GM20431 (cell line): ENCODE measurements around the gene BEST4.
"Not testable (repeated sequence)": the region's sequence is repeated elsewhere in the genome, so short reads cannot be mapped to it uniquely, and the experiment has no call there.

Experiments used
- in situ Hi-C: fragments of 300-500 bp; cut with MseI, MboI; formaldehyde crosslinking; loops from one replicate; pipeline ENCODE4 v1.15.0; 2020; ENCODE audit warnings: low sequenced_read_pairs; ENCODE audit not compliant: unreplicated experiment

BEST4 gene

DNA sequence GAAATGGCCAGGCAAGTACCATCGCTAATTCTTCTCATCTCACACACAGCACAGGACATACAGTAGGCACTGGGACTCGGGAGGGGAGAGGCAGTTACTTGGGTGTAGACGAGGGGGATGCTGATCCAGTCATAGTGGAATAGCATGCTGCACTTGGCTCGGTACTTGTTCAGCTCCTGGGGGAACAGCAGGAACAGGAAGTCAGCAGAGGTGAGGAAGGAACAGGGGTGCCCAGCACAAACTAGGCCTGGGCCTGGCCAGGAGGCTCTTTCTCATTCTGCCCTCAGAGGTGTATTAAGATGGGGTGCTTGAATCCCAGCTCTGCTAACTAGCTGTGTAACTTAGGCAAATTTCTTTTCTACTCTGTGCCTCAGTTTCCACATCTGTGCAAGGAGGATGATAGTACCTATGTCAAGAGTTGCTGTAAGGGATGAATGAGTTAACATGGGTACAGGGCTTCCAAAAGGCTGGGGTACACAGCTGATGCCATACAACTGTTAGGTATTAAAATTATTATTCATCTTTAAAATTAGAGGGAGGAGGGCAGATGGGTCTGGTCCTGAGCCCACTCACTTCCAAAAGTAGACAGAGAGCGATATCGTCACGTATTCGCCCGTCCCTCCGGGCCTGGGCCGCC lies 2.4 kb downstream of the BEST4 start:
- in situ Hi-C loops, result no loop called here

DNA sequence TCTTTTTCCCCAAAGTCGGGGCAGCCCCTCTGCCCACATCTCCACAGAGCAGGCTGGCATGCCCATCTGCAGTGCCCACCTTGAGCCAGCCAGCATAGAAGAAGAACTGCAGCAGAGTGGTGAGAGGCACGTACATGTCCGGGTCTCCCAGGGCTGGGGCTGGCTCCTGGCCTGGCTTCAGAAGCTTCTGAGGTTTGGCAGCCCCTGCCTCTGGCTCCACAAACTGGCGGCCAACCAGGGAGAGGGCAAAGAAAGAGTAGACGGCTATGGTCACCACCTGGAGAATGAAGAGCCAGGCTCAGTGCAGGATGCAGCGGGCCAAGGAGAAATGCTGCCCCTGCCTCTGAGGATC lies 3.0 kb downstream of the BEST4 start:
- in situ Hi-C loops, result no loop called here

DNA sequence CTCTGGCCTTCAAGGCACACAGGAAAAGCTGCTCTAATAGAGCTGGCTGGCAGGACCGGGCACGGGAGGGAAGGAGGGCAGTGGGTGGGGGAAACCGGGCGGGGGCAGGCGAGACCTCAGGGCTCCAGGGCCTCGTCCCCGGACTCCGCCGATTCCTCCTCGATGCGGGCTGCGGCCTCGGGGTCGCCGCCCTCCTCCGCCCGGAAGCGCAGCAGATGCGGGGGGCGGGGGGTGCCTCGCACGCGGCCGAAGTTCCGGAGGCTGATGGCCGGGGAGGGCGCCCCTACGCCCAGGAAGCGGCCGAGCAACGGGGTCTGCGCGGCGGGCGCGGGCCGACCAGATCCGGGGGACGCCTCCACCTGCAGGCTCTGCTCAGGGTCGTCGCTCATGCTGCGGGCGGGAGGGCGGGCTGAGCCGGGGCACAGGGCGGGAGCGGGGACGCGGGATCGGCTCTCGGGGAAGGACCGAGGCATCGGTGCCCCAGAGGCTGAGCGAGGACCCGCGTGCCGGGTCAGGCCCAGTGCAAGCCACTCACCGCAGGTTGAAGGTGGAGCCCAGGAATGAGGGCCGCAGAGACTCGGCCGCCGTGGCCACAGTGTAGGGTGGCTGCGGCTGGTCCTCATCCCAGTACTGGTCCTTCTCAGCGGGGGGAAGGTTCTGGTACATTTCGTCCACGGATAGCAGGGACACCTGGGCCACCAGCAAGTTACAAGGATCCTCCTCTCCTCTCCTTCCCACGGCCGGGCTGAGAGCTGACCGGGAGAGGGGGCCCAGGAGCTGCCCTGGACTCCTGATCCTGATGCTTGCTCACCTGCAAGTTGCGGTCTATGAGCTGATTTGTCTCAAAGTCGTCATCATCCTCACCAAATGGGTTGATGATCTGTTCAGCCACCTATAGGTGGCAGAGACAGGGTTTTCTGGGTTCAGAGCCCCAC lies 3.6 kb downstream of the BEST4 start:
- in situ Hi-C loops, result no loop called here

DNA sequence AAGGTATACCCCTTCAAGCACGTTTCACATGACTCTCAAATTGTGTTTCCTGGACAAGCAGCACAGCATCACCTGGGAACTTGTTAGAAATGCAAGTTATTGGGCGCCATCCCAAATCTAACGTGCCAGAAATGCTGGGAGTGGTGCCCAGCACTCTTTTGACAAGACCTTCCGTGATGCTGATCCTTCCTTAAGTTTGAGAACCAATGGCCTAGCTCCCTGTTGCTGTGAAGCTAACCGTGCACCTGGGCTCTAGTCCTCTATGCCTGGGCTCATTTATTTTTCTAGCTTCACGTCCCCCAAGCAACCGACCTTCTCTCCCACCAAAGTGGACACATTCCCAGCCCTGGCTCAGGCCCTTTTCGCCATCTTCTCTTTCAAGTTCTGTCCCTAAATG lies 4.3 kb downstream of the BEST4 start:
- in situ Hi-C loops, result no loop called here

DNA sequence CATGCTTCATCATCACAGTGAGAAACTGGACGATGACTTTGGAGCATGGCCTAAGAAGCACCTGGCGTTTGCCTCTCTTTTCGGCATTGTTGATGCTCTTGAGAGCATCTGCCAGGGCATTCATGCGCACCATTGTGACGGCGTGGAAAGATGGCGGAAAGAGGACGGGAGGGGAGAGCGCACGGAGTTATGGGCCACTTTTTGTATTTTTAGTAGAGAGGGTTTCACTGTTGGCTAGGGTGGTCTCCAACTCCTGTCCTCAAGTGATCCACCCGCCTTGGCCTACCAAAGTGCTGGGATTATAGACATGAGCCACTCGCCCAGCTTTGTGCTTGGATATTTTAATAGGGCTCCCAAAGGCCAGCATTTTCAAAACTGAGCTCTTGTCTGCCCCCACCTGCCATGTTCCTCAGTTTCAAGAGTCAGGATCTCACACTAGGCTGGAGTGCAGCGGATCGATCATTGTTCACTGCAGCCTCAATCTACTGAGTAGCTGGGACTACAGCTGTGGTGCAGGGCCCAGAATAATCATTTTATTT lies 7.3 kb downstream of the BEST4 start:
- in situ Hi-C loops, result no loop called here

DNA sequence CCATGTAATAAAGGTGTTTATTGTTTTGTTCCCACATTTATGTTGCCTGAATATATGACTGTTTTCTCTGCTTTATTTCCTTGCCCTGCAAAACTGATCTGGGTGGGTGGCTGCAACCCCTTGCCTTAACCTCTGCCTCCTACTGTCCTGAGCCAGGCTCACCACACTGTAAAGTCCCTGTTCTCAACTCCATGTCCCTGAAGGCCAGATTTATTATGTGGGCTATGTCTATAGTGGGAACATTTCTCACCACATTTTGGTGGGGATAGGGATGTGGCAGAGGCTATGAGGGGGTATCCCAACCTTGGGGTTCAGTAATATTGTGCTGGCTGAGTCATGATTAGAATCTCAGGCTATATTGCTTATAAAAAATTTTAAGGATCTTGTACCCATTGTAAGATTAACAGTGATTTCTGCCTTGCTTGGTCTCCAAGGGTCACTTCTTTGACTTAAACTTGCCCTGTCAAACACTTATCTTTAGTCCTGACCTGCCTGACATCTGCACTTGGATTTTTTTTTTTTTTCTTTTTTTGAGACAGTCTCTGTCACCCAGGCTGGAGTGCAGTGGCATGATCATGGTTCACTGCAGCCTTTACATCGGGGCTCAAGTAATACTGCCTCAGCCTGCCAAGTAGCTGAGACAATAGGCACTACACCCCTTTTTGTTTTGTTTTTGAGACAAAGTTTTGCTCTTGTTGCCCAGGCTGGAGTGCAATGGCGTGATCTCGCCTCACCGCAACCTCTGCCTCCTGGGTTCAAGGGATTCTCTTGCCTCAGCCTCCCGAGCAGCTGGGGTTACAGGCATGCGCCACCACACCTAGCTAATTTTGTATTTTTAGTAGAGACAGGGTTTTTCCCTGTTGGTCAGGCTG lies 9.0 kb downstream of the BEST4 start:
- in situ Hi-C loops, result no loop called here

DNA sequence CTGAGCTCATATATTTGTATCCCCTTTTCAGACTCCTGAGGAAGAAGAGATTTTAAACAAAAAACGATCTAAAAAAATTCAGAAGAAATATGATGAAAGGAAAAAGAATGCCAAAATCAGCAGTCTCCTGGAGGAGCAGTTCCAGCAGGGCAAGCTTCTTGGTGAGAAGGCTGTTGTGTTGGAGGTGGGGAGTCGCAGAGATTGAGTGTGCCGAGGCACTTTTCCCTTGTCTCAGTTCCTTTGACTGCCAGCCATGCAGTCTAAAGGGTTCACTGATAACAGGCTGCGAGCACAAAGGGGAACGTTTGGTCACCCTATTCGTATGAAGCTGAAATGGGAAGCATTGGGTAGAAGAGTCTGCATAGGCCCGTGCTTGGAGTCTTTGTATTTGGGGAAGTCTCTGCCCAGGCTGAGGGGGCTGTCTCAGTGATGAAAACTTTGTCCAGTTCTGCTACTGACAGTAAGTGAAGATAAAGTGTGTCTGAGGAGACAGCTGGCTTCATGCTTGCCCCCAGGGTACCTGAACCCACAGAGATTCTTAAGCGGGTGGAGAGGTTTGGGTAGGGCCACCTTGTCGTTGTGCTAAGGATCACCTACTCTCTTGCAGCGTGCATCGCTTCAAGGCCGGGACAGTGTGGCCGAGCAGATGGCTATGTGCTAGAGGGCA lies 9.9 kb downstream of the BEST4 start:
- in situ Hi-C loops, result no loop called here

DNA sequence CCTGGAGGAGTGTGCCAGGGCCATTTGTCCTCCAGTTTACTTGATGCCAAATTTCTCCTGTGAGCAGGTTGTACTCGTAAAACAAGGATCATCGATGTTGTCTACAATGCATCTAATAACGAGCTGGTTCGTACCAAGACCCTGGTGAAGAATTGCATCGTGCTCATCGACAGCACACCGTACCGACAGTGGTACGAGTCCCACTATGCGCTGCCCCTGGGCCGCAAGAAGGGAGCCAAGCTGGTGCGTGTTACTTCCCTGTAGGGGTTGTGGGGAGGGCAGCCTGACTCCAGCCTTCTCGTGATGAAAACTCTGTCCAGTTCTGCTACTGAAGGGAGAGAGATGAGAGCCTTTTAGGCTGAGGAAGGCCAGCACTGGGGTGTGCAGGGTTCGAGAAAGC lies 10.4 kb downstream of the BEST4 start:
- in situ Hi-C loops, result no loop called here

DNA sequence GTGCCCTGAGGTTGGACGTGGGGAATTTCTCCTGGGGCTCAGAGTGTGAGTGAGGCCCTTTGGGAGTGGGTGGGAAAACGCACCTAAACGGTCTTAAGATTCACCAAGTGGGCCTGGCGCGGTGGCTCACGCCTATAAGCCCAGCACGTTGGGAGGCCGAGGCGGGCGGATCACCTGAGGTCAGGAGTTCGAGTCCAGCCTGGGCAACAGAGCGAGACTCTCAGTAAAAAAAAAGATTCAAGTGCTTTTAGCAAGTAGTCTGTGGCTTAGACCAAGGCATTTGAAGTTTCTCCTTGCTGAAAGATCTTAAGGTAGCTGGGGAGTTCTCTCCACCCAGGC lies 11.3 kb downstream of the BEST4 start:
- in situ Hi-C loops, result no loop called here

DNA sequence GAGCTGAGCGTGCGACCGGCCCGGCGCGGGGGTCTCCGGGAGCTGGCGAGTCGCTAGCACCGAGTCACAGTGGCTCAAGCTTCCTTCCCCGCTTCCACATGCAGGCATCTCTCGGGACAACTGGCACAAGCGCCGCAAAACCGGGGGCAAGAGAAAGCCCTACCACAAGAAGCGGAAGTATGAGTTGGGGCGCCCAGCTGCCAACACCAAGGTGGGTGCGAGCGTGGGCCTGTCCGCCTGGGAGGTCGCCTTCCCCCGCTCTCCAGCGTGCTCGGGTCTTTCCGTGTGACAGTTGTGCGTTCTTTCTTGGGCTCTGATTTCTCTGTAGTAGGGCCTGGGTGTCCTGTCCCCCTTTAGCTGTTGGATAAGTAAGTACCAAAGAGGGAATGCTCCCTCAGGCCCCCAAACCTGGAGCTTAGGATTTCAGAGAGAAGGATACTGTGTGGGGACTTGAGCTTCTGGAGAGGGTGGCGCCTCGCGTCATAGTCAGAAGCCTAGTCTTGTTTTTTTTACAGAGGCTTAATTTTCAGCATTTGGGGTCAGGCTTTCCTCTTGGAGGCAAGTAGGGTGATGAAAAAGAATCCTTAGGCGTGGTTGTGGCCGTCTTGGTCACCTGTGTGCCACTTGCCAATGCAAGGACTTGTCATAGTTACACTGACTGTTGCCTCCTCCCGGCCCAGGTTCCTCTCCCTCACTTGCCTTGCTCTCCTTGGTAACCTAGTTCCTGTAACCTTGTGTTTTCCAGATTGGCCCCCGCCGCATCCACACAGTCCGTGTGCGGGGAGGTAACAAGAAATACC lies 11.8 kb downstream of the BEST4 start:
- in situ Hi-C loops, result no loop called here

DNA sequence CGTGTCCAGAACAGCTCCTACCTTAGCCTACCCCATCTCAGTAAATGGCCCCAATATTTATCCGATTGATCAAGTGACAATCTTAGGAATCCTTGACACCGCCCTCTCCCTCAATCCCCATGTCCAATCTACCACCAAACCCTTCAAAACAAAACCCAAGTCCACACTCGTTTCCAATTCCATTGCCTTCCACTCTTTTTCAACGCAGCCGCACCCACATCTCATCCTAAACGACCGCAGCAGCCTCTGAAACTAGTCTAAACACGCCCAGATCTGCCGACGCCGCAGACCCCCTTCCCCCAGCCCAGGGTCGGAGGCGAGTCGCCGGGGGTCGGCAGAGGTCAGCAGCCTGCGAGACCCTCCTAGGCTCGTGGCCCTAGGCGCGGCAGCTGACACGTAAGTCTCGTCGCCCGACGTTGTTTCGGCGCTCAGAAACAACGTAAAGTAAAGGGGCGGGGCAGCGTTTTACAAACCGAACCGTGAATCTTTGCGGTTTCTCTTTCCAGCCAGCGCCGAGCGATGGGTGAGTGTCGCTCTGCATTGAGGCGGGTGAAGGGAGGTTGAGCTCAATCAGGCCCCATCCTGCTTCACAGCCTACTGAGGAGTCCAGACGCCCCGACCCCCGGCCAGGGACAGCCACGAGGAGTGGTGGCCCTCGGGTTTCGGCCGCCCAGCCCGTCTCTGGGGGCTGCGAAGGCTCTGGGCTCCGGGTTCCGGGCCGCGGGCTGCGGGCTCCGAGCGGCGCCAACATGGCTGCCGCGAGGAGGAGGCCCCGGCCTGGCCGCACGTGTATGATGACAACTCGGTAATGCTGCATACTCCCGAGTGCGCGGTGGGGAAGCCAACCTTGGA lies 12.7 kb downstream of the BEST4 start, which contains the start of gene RPS8:
RPS8 (plus strand) TSS at position 463 of the 852 bp plus-strand sequence; CDS start at position 520, 57 bp downstream.
- in situ Hi-C loops, result no loop called here

DNA sequence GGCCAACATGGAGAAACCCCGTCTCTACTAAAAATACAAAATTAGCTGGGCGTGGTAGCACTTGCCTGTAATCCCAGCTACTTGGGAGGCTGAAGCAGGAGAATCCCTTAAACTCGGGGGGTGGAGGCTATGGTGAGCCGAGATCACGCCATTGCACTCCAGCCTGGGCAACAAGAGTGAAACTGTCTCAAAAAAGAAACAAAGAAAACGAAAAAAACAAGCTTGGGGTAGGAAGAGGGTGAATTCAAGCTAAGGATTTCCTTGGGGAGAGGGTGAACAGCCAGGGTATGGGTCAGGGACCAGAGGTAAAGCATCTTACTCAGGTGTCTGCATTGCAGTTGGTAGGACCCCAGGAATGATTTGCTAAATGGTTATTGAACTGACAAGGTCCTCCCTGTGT lies 21.5 kb downstream of the BEST4 start:
- in situ Hi-C loops, result not testable (repeated sequence)

DNA sequence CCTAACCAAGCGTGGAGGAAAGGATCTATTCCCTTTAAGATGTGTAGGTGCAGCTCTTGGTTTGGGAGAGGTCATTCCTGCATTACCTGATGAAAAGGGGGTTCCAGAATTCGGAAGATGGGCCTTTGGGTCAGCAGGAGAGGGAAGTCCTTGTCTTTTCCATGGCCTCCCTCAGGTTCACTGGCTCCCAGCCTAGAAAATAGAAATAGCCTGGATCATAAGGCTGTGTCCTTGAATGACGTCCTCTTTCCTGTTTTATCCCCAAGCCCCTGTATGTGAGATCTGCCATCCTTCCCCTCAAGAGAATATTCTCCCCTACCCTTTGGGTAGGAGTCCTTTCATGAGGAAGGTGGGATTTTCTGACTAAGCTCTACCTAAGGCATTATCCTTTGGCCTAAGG lies 27.1 kb downstream of the BEST4 start:
- in situ Hi-C loops, result no loop called here

DNA sequence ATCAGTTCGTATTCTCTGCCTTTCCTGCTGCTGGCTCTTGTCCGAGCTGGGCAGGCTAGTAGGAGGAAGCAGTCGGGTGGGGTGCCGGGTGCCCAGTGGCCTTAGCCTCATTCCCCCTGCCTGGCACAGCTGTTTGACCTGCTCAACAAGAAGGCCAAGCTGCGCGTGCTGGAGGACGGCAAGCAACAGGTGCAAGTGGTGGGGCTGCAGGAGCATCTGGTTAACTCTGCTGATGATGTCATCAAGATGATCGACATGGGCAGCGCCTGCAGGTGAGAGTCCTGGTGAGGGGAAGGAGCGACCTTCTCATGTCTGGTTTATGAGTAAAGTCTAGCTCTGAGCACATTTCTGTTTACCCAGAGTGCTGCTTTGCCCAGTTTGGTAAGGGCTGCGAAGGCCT lies 28.9 kb downstream of the BEST4 start:
- in situ Hi-C loops, result no loop called here

DNA sequence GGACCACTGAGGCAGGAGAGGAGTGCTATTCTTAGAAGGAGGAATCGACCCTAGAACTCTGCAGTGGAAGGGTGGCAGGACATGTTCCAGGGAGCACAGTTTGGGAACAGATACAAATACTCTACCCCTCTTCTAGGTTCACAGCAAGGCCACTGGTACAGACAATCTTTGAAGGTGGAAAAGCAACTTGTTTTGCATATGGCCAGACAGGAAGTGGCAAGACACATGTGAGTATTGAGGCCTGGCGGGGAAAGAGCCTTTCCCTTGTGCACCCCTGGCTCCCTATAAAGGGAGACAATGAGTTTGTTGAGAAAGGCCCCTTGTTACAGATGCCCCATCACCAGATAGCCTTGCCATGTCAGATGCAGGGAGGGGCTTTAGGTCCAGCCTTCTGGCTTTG lies 30.6 kb downstream of the BEST4 start:
- in situ Hi-C loops, result no loop called here

DNA sequence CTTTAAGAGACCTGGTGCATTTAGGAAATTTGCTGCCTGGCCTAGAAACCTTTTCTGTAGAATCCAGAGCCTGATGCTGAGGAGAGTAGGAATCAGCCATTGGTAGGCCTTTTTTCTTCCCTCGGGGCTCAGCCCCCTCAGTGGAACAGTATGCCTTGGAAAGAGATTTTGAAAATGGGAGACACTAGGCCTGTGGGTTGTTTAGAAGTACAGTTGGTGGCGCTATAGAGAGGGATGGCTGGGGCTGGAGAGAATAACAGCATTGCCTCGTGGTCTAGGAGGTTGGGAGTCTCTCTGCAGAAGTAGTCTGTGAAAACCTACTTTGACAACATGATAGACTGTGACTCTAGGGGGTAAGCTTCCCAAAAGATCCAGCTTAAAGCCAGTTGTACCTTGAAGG lies 40.1 kb downstream of the BEST4 start:
- in situ Hi-C loops, result no loop called here

DNA sequence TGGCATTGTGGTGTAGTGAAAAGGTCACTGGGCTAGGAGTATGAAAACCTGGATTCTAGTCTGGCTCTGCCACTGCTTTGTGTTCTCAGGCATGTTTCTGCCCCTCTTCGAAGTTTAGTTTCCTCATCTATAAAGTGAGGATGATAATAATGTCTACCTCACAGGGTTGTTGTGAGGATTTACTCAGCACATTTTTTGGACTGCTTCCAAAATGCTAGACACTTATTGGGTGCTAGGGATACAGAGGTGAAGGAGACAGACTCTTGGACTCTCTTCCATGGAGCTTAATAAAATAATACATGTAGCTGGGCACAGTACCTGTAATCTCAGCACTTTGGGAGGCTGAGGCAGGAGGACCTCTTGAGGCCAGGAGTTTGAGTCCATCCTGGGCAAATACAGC lies 44.8 kb downstream of the BEST4 start:
- in situ Hi-C loops, result no loop called here

DNA sequence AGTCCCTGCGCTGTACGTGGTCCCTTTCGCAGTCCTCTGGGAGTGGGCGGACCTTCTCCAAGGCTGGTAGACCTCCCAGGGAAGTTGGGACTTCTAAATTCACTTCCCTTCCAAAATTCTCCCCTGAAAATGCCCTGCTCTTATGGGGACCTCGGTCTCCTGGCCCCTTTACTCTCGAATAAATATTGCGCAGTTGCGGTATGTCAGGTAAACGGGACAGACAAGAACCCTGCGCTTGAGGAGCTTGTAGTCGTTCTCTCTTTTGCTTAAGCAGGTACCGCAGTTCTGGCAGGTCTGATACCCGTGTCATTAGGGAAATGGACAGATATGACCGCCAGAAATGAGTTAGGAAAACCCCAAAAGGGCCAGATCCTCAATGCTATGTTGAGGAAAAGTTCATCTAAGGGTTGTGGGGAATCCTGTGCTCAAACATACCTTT lies 47.8 kb downstream of the BEST4 start:
- in situ Hi-C loops, result no loop called here
